A549 (cell line): ENCODE measurements around the gene TRABD2B. TPM values are rescaled to one million over a fixed set of nuclear protein-coding genes. Genes with fewer than 3 reads are reported as not detected.
A peak's percentile ranks its signal among the peaks of the same experiment; 100 is the strongest.

ENCODE experiments used
- ATAC-seq, 2 experiments: fragments of 200-7000 bp in 1 of 2; fragments of >200 bp in 1 of 2; cut with Nextera tagmentation in 1 of 2; cut with Tn5 transposase in 1 of 2; 3 replicates each; pipeline versions ENCODE4 v1.8.0 to v1.9.1; 2018 to 2020; ENCODE audit warnings: mild to moderate bottlenecking in 1 of 2, moderate library complexity in 1 of 2
- CTCF ChIA-PET: fragments of 300-600 bp; sonication (Branson Sonifier 250); formaldehyde crosslinking; extraction: SDS; loops from one replicate; lab custom pipeline; 2021; ENCODE audit warnings: antibody characterized with exemption, inconsistent platforms; lab: Yijun Ruan, JAX
- POLR2A ChIA-PET: fragments of 350-600 bp; formaldehyde crosslinking; extraction: SDS; loops from one replicate; lab custom pipeline; 2021; ENCODE audit warnings: antibody characterized with exemption, inconsistent platforms; lab: Yijun Ruan, JAX
- DNase-seq, 2 experiments: peaks; one replicate each; pipeline versions ENCODE4 v3.0.0 to v3.0.0-alpha.2; 2011 to 2016; ENCODE audit warnings: low read depth in 1 of 2, low spot score in 1 of 2
- FAIRE-seq: peaks from 2 replicates; lab custom pipeline; 2011; peaks lifted over from hg19 to GRCh38; lab: Jason Lieb, UNC
- H3K27ac ChIP-seq, 2 experiments: fragments of >200 bp; sonication (Bioruptor Twin); formaldehyde crosslinking; 3 replicates each; pipeline ENCODE4 v1.5.1; 2016 to 2017
- H3K4me1 ChIP-seq: fragments of >200 bp; sonication (Bioruptor Twin); formaldehyde crosslinking; 3 replicates; pipeline ENCODE4 v1.6.1; 2016
- H3K4me2 ChIP-seq: fragments of >200 bp; sonication (Bioruptor Twin); formaldehyde crosslinking; 3 replicates; pipeline ENCODE4 v1.6.1; 2016
- H3K4me3 ChIP-seq: fragments of >200 bp; sonication (Bioruptor Twin); formaldehyde crosslinking; 3 replicates; pipeline ENCODE4 v1.5.1; 2016
- H3K9me3 ChIP-seq: fragments of >200 bp; sonication (Bioruptor Twin); formaldehyde crosslinking; 3 replicates; pipeline ENCODE4 v1.6.1; 2016
- BHLHE40 ChIP-seq: IDR thresholded peaks from 2 replicates; pipeline ENCODE4 v1.6.1; 2012; ENCODE audit warnings: low read depth, low read length, inconsistent platforms
- CHD2 ChIP-seq: fragments of 150-350 bp; IDR thresholded peaks from 2 replicates; pipeline ENCODE4 v1.6.1; 2014; ENCODE audit warnings: low read length; ENCODE audit not compliant: partially characterized antibody
- HOXA7 ChIP-seq: fragments of 250-450 bp; sonication (Bioruptor Pico); IDR thresholded peaks from 2 replicates; pipeline ENCODE4 v1.5.0; 2020; ENCODE audit warnings: mild to moderate bottlenecking, moderate library complexity
- HOXB13 ChIP-seq: fragments of 250-450 bp; sonication (Bioruptor Pico); IDR thresholded peaks from 2 replicates; pipeline ENCODE4 v1.5.0; 2020; ENCODE audit warnings: low read depth, mild to moderate bottlenecking, moderate library complexity
- HOXB5 ChIP-seq: fragments of 250-450 bp; sonication (Bioruptor Pico); IDR thresholded peaks from 2 replicates; pipeline ENCODE4 v1.5.0; 2020; ENCODE audit warnings: mild to moderate bottlenecking, moderate library complexity
- MAFK ChIP-seq: fragments of 450-650 bp; IDR thresholded peaks from 2 replicates; pipeline ENCODE4 v1.6.1; 2014; ENCODE audit not compliant: partially characterized antibody
- MAZ ChIP-seq: fragments of 150-350 bp; IDR thresholded peaks from 2 replicates; pipeline ENCODE4 v1.6.1; 2014; ENCODE audit warnings: antibody characterized with exemption, low read depth, low read length, borderline replicate concordance
- MYC ChIP-seq: IDR thresholded peaks from 2 replicates; pipeline ENCODE4 v1.6.1; 2012; ENCODE audit warnings: mild to moderate bottlenecking, inconsistent platforms, low read length, improper control_type of control experiment, borderline replicate concordance
- RAD21 ChIP-seq, 2 experiments: fragments of >200 bp in 1 of 2; sonication (Bioruptor Twin) in 1 of 2; formaldehyde crosslinking in 1 of 2; IDR thresholded peaks in 1 of 2; conservative IDR thresholded peaks in 1 of 2; 2 replicates in 1 of 2; 3 replicates in 1 of 2; pipeline ENCODE4 v1.6.1; 2012 to 2018; ENCODE audit warnings: inconsistent platforms in 1 of 2
- RCOR1 ChIP-seq: fragments of 150-350 bp; IDR thresholded peaks from 2 replicates; pipeline ENCODE4 v1.6.1; 2014; ENCODE audit warnings: antibody characterized with exemption, low read length, low read depth
- RNF2 ChIP-seq: fragments of 200-600 bp; sonication (generic); IDR thresholded peaks from 2 replicates; pipeline ENCODE4 v1.6.1; 2016; ENCODE audit warnings: low read depth, mild to moderate bottlenecking, antibody characterized with exemption, moderate library complexity, borderline replicate concordance
- SREBF2 ChIP-seq: fragments of 450-650 bp; IDR thresholded peaks from 2 replicates; pipeline ENCODE4 v1.6.1; 2014; ENCODE audit warnings: mild to moderate bottlenecking, moderate library complexity
- WGBS: methylation state at CpG from one replicate; pipeline ENCODE4 v1.1.6; 2017; ENCODE audit errors: missing lambda C conversion rate; 5-methylcytosine and 5-hydroxymethylcytosine counted together
- polyA plus RNA-seq, 4 experiments: library from polyadenylated mRNA; depleted of rRNA in 3 of 4; stranded (reverse); fragments of >200 nt; fragmentation: RNase III in 1 of 4; extraction: RNeasy Plus Mini Kit Qiagen cat#74134 plus additional on column Dnase treatment in 1 of 4; gene quantifications; 2 replicates in 3 of 4; 3 replicates in 1 of 4; pipeline ENCODE4 v1.2.3, GENCODE V29; 2011 to 2017
- TF ChIP-seq, protein P1 (sequence below): IDR thresholded peaks from 2 replicates; pipeline ENCODE4 v1.6.1; 2012; ENCODE audit warnings: low read depth, borderline replicate concordance
- TF ChIP-seq, protein P2 (sequence below): fragments of >200 bp; sonication (Bioruptor Twin); formaldehyde crosslinking; IDR thresholded peaks from 2 replicates; pipeline ENCODE4 v1.6.1; 2016
- TF ChIP-seq, protein P3 (sequence below): fragments of >200 bp; sonication (Bioruptor Twin); formaldehyde crosslinking; IDR thresholded peaks from 3 replicates; pipeline ENCODE4 v1.5.1; 2016
- TF ChIP-seq, protein P4 (sequence below): fragments of 200-600 bp; sonication (generic); IDR thresholded peaks from 2 replicates; pipeline ENCODE4 v1.6.1; 2016; ENCODE audit warnings: antibody characterized with exemption, mild to moderate bottlenecking, moderate library complexity

The TRABD2B gene
- polyA plus RNA-seq, 2 of the 4 experiments (the other 2 are of a cell fraction): 0.04 to 0.21 TPM

DNA sequence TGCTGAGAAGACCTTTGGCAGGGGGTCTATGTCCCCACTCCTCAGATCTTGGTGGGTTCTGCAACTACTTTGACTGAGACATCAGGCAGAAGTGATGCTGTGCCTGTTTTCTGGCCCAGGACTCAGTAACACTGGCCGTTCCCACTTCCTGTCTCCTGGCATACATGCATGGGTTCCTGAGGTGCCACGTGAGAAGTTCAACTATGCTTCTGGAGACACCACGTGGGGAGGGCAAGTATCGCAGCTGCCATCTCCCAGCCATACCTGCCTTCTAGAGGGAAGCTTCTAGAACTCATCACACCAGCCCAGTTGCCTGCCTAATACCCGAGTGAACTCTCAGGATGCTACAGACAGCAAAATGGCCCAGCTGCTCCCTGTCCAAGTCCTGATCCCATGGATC, 65.8 kb downstream of the TRABD2B start:
- no peak for FAIRE-seq
- POLR2A ChIA-PET: no interaction called here
- peak in 1 of 2 experiments; percentile 30 for DNase-seq
- CTCF ChIA-PET: interaction anchor here (0.8 kb wide), 1 partner anchor 23 kb away, joined by 3 read pairs; no protein-coding TSS in a partner anchor
- peak in 1 of 2 experiments; percentile 71; a peak in 3 of 6 replicates for ATAC-seq
- Histone ChIP-seq H3K4me3 (no peak overlapping the region), H3K27ac (no peak overlapping the region), H3K4me2 (no peak overlapping the region), H3K9me3 (no peaks in the 10 kb centered on the region), H3K4me1 (no peaks in the 10 kb centered on the region)
- TF ChIP-seq HOXA7 (CRISPR knock-in tag) (no peak), MAFK (no peak), RAD21 (conservative IDR thresholded peaks at IDR 0.05 in 1 of 2, IDR thresholded peaks at IDR 0.05 in 1 of 2) (peak in 1 of 2 experiments; percentile 33; a peak in 2 of 5 replicates)
- 10% methylated on average over 2 of the region's 5 CpGs for WGBS

DNA sequence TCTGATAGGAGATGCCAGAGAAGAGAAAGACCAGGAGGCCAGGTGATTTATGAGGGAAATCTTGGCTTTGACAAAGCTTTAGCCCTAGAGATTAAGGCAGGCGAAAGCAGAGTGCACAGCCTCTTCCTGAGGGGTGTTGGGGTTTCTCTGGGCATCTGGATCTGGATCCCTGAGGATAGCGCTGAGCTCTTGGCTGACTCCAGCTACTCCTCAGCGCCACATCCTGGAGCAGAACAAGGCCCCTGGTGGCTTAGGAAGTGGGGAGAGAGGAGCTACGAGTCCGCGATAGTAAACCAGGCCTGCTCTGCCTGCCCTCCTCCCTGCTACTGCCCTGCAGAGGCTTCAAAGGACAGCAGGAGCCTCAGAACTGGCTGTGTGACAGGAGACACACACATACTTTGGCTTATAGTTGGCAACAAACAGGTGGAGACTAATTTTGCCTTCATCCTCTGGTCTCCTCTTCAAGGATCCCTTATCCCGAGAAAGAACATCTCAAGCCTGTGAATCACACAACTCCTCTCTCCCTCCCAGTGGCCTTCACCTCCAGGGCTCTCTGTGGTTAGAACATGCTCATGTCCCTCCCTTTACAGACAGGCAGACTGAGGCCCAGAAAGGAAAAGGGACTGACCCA, 66.9 kb downstream of the TRABD2B start:
- WGBS: 70% methylated on average over 2 of the region's 7 CpGs
- TF ChIP-seq RCOR1 (no peak), MAZ (no peak), HOXA7 (CRISPR knock-in tag) (no peak), BHLHE40 (no peak), HOXB13 (no peak)
- TF ChIP-seq, protein P1, sequence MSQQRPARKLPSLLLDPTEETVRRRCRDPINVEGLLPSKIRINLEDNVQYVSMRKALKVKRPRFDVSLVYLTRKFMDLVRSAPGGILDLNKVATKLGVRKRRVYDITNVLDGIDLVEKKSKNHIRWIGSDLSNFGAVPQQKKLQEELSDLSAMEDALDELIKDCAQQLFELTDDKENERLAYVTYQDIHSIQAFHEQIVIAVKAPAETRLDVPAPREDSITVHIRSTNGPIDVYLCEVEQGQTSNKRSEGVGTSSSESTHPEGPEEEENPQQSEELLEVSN: no peak
- ChIA-PET CTCF (interaction anchor here (1.0 kb wide), 1 partner anchor 175 kb away, joined by 3 read pairs; no protein-coding TSS in a partner anchor), POLR2A (no interaction called here)
- H3K27ac ChIP-seq: no peak overlapping the region
- H3K4me2 ChIP-seq: no peak overlapping the region
- H3K4me1 ChIP-seq: no peaks in the 10 kb centered on the region
- ATAC-seq: no peak
- FAIRE-seq: no peak
- H3K4me3 ChIP-seq: no peak overlapping the region
- H3K9me3 ChIP-seq: no peaks in the 10 kb centered on the region
- no peak for DNase-seq

DNA sequence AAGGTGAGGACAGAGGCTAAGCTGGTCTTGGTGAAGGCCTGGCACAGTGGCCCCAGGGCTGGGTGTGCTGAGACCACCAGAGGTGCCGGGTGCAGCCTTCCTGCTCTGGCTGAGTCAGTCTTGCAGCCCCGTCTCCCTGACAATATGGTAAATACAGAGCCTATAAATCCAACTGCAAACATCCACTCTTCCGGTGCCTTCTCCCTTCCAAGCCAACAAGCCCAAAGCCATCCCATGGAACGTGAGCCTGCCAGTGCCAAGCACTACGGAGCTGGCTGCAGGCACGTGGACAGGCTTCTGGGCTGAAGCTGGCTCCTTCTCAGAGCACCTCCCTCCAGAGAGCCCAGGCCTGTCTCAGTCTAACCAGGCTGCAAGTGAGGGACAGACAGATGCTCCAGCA, 70.0 kb downstream of the TRABD2B start:
- ChIA-PET CTCF (no interaction called here), POLR2A (no interaction called here)

More for the DNA sequence above, 70.0 kb downstream of the TRABD2B start:
- H3K9me3 ChIP-seq: no peaks in the 10 kb centered on the region
- WGBS: 42% methylated on average over 2 of the region's 6 CpGs
- no peak; a peak in 1 of 6 replicates for ATAC-seq
- H3K4me1 ChIP-seq: no peaks in the 10 kb centered on the region
- no peak overlapping the region for H3K27ac ChIP-seq
- no peak overlapping the region for H3K4me3 ChIP-seq
- H3K4me2 ChIP-seq: no peak overlapping the region
- DNase-seq: peak in 1 of 2 experiments; percentile 17
- no peak for FAIRE-seq
- TF ChIP-seq MYC (no peak), CHD2 (no peak), HOXB5 (CRISPR knock-in tag) (no peak), RCOR1 (no peak), SREBF2 (no peak), RNF2 (no peak)
- TF ChIP-seq, protein P2, sequence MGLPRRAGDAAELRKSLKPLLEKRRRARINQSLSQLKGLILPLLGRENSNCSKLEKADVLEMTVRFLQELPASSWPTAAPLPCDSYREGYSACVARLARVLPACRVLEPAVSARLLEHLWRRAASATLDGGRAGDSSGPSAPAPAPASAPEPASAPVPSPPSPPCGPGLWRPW: no peak
- TF ChIP-seq, protein P3, sequence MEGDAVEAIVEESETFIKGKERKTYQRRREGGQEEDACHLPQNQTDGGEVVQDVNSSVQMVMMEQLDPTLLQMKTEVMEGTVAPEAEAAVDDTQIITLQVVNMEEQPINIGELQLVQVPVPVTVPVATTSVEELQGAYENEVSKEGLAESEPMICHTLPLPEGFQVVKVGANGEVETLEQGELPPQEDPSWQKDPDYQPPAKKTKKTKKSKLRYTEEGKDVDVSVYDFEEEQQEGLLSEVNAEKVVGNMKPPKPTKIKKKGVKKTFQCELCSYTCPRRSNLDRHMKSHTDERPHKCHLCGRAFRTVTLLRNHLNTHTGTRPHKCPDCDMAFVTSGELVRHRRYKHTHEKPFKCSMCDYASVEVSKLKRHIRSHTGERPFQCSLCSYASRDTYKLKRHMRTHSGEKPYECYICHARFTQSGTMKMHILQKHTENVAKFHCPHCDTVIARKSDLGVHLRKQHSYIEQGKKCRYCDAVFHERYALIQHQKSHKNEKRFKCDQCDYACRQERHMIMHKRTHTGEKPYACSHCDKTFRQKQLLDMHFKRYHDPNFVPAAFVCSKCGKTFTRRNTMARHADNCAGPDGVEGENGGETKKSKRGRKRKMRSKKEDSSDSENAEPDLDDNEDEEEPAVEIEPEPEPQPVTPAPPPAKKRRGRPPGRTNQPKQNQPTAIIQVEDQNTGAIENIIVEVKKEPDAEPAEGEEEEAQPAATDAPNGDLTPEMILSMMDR: no peak
- TF ChIP-seq, protein P4, sequence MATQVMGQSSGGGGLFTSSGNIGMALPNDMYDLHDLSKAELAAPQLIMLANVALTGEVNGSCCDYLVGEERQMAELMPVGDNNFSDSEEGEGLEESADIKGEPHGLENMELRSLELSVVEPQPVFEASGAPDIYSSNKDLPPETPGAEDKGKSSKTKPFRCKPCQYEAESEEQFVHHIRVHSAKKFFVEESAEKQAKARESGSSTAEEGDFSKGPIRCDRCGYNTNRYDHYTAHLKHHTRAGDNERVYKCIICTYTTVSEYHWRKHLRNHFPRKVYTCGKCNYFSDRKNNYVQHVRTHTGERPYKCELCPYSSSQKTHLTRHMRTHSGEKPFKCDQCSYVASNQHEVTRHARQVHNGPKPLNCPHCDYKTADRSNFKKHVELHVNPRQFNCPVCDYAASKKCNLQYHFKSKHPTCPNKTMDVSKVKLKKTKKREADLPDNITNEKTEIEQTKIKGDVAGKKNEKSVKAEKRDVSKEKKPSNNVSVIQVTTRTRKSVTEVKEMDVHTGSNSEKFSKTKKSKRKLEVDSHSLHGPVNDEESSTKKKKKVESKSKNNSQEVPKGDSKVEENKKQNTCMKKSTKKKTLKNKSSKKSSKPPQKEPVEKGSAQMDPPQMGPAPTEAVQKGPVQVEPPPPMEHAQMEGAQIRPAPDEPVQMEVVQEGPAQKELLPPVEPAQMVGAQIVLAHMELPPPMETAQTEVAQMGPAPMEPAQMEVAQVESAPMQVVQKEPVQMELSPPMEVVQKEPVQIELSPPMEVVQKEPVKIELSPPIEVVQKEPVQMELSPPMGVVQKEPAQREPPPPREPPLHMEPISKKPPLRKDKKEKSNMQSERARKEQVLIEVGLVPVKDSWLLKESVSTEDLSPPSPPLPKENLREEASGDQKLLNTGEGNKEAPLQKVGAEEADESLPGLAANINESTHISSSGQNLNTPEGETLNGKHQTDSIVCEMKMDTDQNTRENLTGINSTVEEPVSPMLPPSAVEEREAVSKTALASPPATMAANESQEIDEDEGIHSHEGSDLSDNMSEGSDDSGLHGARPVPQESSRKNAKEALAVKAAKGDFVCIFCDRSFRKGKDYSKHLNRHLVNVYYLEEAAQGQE: no peak
